ENCODE results near the gene ZNF398.

The ZNF398 gene

DNA sequence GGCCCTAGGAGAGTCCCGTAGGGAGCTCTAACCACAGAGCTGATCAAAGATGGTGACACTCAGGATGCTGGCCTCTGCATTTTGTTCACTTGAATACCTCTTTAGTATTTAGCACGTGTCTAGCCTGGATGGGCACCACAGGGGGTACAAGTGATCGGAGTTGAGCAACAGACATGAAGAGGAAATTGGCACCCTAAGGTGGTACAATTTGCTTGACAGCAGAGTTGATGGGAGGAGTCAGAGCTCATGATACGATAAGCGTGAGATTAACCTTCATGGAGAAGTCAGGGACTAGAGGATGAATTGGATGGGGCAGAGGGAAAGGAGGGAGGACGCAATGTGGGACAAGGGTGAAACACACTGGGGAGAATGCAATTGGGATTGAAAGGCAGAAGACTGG lies 82.3 kb downstream of the ZNF398 start:
- Histone ChIP-seq H3K4me3 (no peak overlapping the region), H3K27me3 (ENCODE audit: low read depth) (no peaks in the 10 kb centered on the region), H3K9me3 (no peaks in the 10 kb centered on the region), H3K36me3 (replicated peaks) (peaks cover 8% of the 10 kb centered on the region), H3K4me1 (no peaks in the 10 kb centered on the region)
- DNase-seq (ENCODE audit: low spot score in 2 of 2): no peak
- in situ Hi-C loops (cut with MboI; ENCODE audit: low sequenced_read_pairs): no loop called here

DNA sequence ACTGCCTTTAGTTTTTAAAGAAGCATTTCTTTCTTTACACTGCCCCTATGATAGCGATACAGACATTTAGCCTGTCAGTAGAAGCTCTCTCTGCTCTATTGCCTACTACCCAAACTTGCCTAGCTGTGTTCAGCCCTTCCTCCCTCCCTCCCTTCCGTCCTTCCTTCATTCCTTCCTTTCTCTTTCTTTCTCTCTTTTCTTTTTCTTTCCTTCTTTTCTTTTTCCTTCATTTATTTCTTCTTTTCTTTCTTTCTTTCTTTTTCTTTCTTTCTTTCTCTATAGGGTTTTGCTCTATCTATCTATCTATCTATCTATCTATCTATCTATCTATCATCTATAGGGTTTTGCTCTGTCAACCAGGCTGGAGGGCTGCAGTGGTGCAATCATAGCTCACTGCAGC lies 85.1 kb downstream of the ZNF398 start:
- Histone ChIP-seq H3K36me3 (replicated peaks) (no peaks in the 10 kb centered on the region), H3K4me3 (no peak overlapping the region), H3K9me3 (no peaks in the 10 kb centered on the region), H3K4me1 (no peaks in the 10 kb centered on the region), H3K27me3 (ENCODE audit: low read depth) (no peaks in the 10 kb centered on the region)
- in situ Hi-C loops (cut with MboI; ENCODE audit: low sequenced_read_pairs): no loop called here
- DNase-seq (ENCODE audit: low spot score in 2 of 2): no peak

Data from HAP-1 (cell line).